Activated CD4-positive, alpha-beta T cell treated with anti-CD3 and anti-CD28 coated beads, Interleukin-10, Interleukin-2, amounts not matched to agents 100 ng/mL and 50 ng/mL, durations not matched to agents 16 hours and 8 hours (primary cell): ENCODE data around the gene WNT4.

Experiments
- DNase-seq: peaks from one replicate; pipeline ENCODE4 v3.0.0-alpha.2; 2020

The WNT4 gene

GRCh38 chr1:22107126-22107525 lies 35.8 kb downstream of the WNT4 start:
- no peak for DNase-seq

- peak; percentile 56 for DNase-seq
Measured at GRCh38 chr1:22105611-22106207, 37.2 kb downstream of the WNT4 start.

GRCh38 chr1:22104865-22105437 lies 37.9 kb downstream of the WNT4 start:
- peak; percentile 75 for DNase-seq

DNA sequence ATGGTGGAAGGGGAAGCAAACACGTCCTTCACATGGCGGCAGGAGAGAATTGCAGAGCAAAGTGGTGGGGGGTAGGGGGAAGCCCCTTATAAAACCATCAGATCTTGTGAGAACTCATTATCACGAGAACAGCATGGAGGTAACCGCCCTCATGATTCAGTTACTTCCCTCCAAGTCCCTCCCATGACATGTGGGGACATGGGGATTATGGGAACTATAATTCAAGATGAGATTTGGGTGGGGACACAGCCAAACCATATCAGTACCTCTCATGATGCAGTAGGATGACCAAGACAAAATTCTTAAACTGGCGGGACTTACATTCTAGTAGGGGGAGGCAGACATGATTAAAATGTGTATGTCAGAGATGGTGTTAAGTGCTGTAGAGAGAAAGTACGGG lies 38.8 kb downstream of the WNT4 start:
- DNase-seq = no peak

GRCh38 chr1:22102746-22103145 lies 40.2 kb downstream of the WNT4 start:
- no peak for DNase-seq

DNA sequence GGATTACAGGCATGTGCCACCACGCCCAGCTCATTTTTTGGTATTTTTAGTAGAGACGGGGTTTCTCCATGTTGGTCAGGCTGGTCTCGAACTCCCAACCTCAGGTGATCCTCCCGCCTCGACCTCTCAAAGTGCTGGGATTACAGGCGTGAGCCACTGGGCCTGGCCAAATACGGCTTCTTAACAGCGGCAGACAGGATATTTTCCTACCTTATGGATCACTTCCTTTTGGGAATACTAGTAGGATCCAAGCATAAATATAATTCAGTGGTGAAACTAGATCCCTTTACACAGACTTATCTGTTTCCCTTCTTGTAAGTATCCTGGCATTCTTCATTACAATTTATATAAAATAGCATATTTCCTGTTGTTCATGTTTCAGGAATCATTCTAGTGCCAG lies 40.9 kb downstream of the WNT4 start:
- no peak for DNase-seq

GRCh38 chr1:22101199-22101598 lies 41.7 kb downstream of the WNT4 start:
- no peak for DNase-seq

- DNase-seq = no peak
Measured at GRCh38 chr1:22100168-22100567, 42.7 kb downstream of the WNT4 start.

DNA sequence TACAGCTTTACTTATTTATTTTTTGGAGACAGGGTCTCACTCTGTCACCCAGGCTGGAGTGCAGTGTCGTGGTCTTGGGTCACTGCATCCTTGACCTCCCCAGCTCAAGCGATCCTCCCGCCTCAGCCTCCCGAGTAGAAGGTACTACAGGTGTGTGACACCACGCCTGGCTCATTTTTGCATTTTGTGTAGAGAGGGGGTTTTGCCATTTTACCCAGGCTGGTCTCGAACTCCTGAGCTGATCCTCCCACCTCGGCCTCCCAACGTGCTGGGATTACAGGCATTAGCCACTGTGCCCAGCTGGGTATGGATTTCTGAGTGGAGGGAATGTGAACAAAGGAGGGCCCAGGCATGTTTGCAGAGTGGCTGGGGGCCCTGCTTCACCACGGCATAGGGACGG lies 44.1 kb downstream of the WNT4 start:
- no peak for DNase-seq

- DNase-seq = no peak
Measured at GRCh38 chr1:22096463-22096862, 46.4 kb downstream of the WNT4 start.

GRCh38 chr1:22096036-22096435 lies 46.9 kb downstream of the WNT4 start:
- no peak for DNase-seq

DNA sequence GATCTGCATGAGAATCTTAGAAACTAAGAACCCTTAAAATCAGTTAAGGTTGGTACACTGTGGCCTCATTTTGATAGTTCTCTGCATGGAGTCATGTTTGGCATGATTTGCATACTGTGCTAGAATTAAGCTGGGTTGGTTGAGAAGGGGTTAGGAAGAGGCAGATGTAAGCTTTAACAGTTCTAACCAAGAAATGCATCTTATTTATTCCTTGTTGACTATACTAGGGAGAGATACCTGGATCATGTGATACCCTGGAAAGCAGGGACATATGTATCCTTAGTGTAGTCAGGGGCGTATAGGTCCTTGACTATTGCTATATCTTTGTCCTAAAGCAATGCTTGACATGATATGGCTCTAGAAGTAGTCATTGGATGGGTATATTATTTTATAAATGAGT lies 49.4 kb downstream of the WNT4 start:
- no peak for DNase-seq

DNA sequence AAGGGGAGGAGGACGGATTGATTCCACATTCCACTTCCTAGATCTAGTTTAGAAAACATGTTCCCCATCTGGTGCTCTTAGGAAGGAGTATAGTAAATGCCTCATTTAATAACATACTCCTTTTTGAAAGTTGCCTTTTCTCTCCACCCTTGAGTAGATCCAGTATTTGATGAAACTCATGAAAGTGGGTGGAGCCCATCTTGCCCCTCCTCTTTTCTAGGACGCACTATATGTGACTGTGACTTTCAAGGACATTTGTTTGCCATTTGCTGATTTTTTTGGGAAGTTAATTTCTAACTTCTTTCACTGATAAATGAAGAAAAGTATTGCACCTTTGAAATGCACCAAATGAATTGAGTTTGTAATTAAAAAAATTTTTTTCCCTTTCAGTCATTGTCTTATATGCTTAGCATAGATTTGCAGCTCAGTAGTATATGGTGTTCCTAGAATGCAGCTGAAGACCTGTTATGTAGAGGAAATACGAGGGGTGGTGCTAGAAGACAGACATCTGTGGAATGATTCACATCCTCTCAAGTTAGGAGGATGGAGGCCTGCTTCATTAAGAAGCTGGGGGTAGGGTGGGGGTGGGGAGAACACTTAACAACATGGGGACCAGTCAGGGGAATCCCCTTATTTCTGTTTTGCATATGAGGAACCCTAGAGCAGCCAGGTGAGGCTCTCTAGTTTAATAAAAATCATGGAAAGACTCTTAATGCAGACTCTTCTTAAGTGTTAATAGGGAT lies 50.7 kb downstream of the WNT4 start:
- DNase-seq = peak; percentile 86

- no peak for DNase-seq
Measured at GRCh38 chr1:22090867-22091266, 52.0 kb downstream of the WNT4 start.

DNA sequence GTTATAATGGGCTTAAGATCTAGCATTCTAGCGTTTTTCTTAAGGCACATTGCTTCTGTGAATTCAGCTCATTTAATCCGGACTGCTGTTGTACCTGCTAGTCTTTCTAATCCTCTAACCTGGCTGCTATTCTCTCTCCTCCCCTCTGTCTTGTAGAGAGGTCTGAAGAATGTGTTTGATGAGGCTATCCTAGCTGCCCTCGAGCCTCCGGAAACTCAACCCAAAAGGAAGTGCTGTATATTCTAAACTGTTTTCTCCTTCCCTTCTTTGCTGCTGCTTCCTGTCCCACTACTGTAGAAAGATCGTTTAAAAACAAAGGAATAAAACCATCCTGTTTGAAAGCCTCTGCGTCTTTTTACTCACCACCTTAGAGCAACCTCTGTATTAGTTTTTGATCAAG lies 53.1 kb downstream of the WNT4 start:
- DNase-seq = peak; percentile 37

- DNase-seq = peak; percentile 54
Measured at GRCh38 chr1:22089134-22089571, 53.7 kb downstream of the WNT4 start.

- no peak for DNase-seq
Measured at GRCh38 chr1:22088331-22088730, 54.6 kb downstream of the WNT4 start.

DNA sequence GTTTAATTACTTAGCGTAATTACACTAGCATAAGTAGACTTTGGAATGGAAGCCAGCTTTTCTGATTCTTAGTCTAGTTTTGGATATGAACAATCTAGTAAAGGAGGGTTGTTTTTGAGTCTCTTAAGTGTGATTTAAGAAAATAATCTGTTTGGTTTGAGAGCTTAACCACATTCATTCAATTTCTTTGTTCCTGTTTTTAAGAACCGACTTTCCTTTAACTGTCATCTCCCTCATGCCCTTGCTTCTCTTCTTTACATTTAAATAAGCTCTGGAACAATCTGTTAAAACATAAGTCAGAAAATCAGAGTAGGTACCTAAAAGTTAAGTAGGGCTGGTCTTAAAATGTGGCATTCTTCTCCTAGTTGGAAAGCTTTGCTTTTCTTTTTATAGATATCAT lies 62.7 kb downstream of the WNT4 start:
- no peak for DNase-seq

DNA sequence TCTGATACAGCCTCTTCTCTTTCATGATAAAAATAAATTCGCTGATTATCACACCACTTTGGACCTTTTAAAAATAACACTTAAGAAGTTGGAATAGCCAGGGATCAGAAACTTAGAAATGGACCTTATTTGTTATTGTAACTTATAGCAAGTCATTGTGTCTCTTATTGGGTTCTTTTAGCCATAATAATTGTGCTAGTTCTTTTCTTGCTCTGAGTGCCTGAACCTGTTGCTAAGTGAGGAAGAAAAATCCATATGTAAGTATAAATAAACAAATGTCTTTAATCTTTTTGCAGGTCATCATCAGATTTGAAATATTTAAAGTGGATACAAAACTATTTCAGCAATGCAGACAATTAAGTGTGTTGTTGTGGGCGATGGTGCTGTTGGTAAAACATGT lies 64.8 kb downstream of the WNT4 start:
- no peak for DNase-seq

DNA sequence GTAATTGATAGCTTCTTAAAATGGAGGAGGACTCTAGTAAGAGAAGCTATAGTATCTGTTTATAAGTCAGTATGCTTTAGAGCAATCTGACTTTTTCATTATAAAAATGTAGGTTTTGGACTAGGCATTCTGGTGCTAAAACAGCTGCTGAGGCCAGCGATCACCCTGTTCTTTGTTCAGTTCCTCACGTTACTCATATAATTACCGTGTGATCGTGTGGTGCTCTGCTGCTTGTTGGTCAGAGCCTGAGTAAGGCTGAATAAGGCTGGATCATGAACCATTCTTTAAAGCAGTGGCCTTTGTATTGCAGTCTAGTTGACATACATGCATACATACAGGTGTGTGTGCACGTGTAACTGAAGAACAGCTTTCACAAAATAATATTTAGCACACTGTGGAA lies 65.2 kb downstream of the WNT4 start:
- DNase-seq = peak; percentile 16

DNA sequence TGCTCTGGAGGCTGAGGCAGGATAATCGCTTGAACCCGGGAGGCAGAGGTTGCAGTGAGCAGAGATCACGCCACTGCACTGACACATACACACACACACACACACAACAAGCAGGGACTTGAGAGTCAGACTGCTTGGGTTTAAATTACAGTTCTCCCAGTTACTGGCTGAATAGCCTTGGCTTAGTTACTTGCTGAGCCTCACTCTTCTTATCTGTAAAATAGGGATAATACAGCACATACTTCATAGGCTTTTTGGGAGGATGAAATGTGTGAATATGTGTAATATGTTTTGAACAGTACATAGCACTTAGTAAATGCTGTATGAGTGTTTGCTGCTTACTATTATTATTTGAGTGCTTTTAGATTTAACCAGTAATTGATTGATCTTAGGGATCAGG lies 66.6 kb downstream of the WNT4 start:
- DNase-seq = no peak

- no peak for DNase-seq
Measured at GRCh38 chr1:22075718-22076117, 67.2 kb downstream of the WNT4 start.

DNA sequence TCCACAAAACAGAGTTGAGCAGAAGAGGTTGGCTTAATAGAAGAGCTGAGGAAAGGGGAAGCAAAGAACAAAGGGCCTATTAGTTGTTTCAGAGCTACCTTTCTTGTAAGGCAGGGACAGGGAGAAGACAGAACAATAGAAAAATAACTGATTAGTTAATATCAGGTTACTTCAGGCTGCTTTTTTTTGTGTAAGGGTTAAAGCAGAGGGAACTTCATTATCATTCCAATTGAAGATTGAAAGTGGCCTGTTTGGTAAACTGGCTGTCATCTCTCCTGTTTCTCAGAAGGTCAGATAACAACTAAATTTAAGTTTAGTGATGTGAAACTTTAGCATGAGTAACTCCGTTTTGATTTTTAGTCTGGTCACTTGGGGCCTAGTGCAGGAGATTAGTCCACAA lies 68.1 kb downstream of the WNT4 start:
- DNase-seq = no peak

GRCh38 chr1:22071511-22071910 lies 71.4 kb downstream of the WNT4 start:
- no peak for DNase-seq
